Measurements from ENCODE around the gene AMY2B.

DNA sequence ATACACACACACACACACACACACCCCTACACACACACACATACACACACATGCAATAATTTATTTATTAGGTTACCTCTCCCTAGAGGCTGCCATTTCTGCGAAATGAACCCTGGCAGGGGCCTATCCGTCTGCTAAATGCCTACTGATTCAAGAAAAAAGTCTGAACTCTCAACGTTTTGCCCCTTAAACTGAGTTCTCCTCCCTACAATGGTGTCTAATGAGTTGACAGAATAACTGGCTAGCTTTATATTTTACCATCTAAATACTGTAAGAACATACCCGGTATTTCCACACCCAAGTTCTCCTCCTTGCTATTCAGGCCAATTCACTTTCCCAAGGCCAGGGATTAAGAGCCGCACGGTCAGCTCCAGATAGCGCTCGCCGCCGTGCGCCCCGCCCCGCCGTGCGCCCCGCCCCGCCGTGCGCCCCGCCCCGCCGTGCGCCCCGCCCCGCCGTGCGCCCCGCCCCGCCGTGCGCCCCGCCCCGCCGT is 46.2 kb upstream of the AMY2B start:
- TF ChIP-seq POLR2A (IDR thresholded peaks at IDR 0.05; ENCODE audit: control extremely low read depth in 1 of 2, low read depth in 2 of 2, low read length in 2 of 2) (peak in 1 of 2 experiments; percentile 16; a peak in 1 of 3 replicates), TEAD4 (IDR thresholded peaks at IDR 0.05; ENCODE audit: low read depth, low read length) (no peak)
